Measurements from ENCODE around the gene TNKS1BP1. TPM values are rescaled to one million over a fixed set of nuclear protein-coding genes. Genes with fewer than 3 reads are reported as not detected.
"Not testable (repeated sequence)": the region's sequence is repeated elsewhere in the genome, so short reads cannot be mapped to it uniquely, and the experiment has no call there.

TNKS1BP1 gene
- total RNA-seq, 1 donor from 2014 or later = 189 TPM

DNA sequence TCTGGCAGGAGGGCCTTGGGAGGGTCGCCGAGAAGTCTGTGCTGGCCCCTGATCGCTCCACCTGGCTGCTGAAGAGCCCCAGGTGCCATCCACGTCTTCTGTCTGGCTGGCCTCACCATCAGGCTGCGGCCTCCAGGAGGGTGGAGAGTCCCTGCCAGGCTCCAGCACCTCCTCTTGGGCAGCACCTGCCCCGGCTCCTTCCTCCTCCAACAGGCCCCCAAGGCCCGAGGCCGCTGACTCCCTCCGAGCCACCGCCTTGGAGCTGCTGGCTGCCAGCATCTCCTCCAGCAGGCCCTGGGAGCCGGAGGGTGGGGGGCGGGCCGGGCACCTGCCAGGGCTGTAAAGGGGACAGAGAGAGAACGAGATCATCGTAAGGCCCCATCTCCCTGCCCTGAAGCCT is 22.3 kb downstream of the TNKS1BP1 start:
- ATAC-seq (no peak), DNase-seq (no peak)
- TF ChIP-seq, protein P1, sequence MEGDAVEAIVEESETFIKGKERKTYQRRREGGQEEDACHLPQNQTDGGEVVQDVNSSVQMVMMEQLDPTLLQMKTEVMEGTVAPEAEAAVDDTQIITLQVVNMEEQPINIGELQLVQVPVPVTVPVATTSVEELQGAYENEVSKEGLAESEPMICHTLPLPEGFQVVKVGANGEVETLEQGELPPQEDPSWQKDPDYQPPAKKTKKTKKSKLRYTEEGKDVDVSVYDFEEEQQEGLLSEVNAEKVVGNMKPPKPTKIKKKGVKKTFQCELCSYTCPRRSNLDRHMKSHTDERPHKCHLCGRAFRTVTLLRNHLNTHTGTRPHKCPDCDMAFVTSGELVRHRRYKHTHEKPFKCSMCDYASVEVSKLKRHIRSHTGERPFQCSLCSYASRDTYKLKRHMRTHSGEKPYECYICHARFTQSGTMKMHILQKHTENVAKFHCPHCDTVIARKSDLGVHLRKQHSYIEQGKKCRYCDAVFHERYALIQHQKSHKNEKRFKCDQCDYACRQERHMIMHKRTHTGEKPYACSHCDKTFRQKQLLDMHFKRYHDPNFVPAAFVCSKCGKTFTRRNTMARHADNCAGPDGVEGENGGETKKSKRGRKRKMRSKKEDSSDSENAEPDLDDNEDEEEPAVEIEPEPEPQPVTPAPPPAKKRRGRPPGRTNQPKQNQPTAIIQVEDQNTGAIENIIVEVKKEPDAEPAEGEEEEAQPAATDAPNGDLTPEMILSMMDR (IDR thresholded peaks at IDR 0.05) = no peak
- Histone ChIP-seq H3K27me3 (no peaks in the 10 kb centered on the region), H3K9me3 (peaks cover 6% of the 10 kb centered on the region), H3K27ac (no peak overlapping the region), H3K36me3 (peaks cover 54% of the 10 kb centered on the region), H3K4me1 (peaks cover 34% of the 10 kb centered on the region), H3K4me3 (no peak overlapping the region)
- intact Hi-C loops (cut with DNase I) = no loop called here

GRCh38 chr11:57301711-57302423 is 22.9 kb downstream of the TNKS1BP1 start:
- Histone ChIP-seq H3K4me1 (peaks cover 28% of the 10 kb centered on the region), H3K9me3 (peaks cover 6% of the 10 kb centered on the region), H3K4me3 (no peak overlapping the region), H3K27me3 (no peaks in the 10 kb centered on the region), H3K36me3 (peaks cover 54% of the 10 kb centered on the region), H3K27ac (no peak overlapping the region)
- DNase-seq (no peak), ATAC-seq (no peak)
- TF ChIP-seq, protein P1 (IDR thresholded peaks at IDR 0.05) = no peak
- intact Hi-C loops (cut with DNase I) = no loop called here

DNA sequence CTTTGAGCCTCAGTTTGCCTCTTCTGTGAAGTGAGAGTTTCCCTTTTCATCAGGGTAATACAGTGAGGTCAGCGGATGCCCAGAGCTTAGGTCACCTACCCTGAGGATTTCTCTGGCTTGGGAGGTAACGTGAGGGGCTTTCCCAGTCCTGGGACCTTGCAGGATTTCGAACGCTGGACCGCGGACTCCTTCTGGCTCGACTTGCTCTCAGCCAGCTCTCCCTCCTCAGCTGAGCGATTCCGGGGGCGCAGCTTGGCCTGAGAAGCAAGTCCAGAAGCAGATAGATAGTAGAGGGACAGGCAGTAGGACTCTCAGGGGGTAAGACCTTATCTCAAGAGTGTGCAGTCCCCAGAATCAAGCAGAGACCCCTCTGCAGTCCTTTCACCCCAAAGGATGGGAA is 24.0 kb downstream of the TNKS1BP1 start:
- Histone ChIP-seq H3K36me3 (peaks cover 54% of the 10 kb centered on the region), H3K4me3 (no peak overlapping the region), H3K9me3 (peaks cover 6% of the 10 kb centered on the region), H3K27me3 (no peaks in the 10 kb centered on the region), H3K27ac (no peak overlapping the region), H3K4me1 (peaks cover 17% of the 10 kb centered on the region)
- TF ChIP-seq, protein P1 (IDR thresholded peaks at IDR 0.05) = no peak
- no peak for DNase-seq
- intact Hi-C loops (cut with DNase I) = no loop called here
- ATAC-seq = no peak

DNA sequence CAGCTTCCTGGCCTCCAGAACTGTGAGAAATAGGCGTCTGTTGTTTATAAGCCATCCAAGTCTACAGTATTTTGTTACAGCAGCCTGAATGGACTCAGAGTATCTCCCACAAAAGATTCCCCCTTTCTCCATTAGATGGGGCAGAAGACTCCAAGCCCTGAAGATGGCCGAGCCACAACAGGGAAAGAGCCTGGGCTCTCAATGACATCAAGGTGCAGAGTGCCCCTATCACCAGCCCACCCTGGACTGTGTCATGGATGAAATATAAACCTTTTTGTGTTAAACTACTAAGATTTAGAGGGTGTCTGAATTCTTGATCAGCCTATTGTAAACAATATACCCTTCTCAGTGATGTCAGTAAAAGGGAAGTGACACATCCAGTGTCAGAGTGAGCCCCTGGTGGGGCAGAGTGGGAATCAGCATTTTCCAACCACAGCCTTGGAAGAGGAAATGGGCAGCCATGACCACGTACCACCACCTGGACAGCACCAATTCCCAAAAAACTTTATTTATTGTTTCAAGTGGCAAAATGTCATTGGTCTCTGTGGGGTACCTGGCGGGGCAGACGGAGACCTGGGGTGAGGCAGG is 25.5 kb downstream of the TNKS1BP1 start:
- ATAC-seq (no peak), DNase-seq (no peak)
- Histone ChIP-seq H3K27me3 (no peaks in the 10 kb centered on the region), H3K36me3 (peaks cover 54% of the 10 kb centered on the region), H3K4me1 (peaks cover 12% of the 10 kb centered on the region), H3K4me3 (no peak overlapping the region), H3K9me3 (peaks cover 6% of the 10 kb centered on the region), H3K27ac (no peak overlapping the region)
- TF ChIP-seq, protein P1 (IDR thresholded peaks at IDR 0.05) = no peak
- intact Hi-C loops (cut with DNase I) = no loop called here

GRCh38 chr11:57297221-57297620 is 27.5 kb downstream of the TNKS1BP1 start:
- Histone ChIP-seq H3K36me3 (peaks cover 41% of the 10 kb centered on the region), H3K27me3 (no peaks in the 10 kb centered on the region)
- TF ChIP-seq, protein P1 (IDR thresholded peaks at IDR 0.05) = no peak

GRCh38 chr11:57296205-57296604 is 28.5 kb downstream of the TNKS1BP1 start:
- ATAC-seq, H3K27ac ChIP-seq: not testable (repeated sequence)
- H3K36me3 ChIP-seq = peaks cover 30% of the 10 kb centered on the region

More at GRCh38 chr11:57297221-57297620, 27.5 kb downstream of the TNKS1BP1 start:
- no peak for DNase-seq
- peaks cover 15% of the 10 kb centered on the region for H3K4me1 ChIP-seq
- H3K4me3 ChIP-seq = no peak overlapping the region
- H3K9me3 ChIP-seq = peaks cover 6% of the 10 kb centered on the region
- no peak for ATAC-seq
- no peak overlapping the region for H3K27ac ChIP-seq
- intact Hi-C loops (cut with DNase I) = no loop called here

More at GRCh38 chr11:57296205-57296604, 28.5 kb downstream of the TNKS1BP1 start:
- H3K9me3 ChIP-seq; H3K27me3 ChIP-seq; DNase-seq; H3K4me3 ChIP-seq; intact Hi-C loops (cut with DNase I): not testable (repeated sequence)
- peaks cover 15% of the 10 kb centered on the region for H3K4me1 ChIP-seq

Measured in upper lobe of right lung (tissue), 1 donor.